Measurements from ENCODE around the gene ZC3H18. TPM values are rescaled to one million over a fixed set of nuclear protein-coding genes. Genes with fewer than 3 reads are reported as not detected.
"Not testable (repeated sequence)": the region's sequence is repeated elsewhere in the genome, so short reads cannot be mapped to it uniquely, and the experiment has no call there.

Gene ZC3H18
- polyA plus RNA-seq, 1 donor = 34.0 TPM

DNA sequence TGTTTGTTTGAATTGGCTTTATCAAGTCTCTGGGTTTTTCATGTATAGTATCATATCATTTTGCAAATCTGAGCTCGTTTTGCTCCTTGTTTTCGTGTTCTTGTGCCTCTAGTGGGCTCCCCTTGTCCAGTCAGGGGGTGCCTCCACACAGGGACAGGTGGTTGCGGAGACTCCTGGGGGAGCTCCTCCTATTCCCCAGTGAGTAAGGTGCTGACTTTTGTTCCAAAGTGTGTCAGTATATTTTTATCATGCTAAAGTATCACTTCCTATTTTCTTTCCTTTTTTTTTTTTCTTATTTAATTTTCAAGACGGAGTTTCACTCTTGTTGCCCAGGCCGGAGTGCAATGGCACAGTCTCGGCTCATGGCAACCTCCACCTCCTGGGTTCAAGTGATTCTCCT, 37.9 kb downstream of the ZC3H18 start:
- DNase-seq = no peak

DNA sequence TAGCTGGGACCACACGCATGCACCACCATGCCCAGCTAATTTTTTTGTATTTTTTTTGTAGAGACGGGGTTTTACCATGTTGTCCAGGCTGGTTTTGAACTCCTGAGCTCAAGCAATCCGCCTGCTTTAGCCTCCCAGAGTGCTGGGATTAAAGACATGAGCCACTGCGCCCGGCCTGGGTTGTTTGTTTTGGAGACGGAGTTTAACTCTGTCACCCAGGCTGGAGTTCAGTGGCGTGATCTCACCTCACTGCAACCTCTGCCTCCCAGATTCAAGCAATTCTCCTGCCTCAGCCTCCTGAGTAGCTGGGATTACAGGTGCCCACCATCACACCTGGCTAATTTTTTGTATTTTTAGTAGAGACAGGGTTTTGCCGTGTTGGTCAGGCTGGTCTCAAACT, 39.2 kb downstream of the ZC3H18 start:
- DNase-seq = not testable (repeated sequence)

DNA sequence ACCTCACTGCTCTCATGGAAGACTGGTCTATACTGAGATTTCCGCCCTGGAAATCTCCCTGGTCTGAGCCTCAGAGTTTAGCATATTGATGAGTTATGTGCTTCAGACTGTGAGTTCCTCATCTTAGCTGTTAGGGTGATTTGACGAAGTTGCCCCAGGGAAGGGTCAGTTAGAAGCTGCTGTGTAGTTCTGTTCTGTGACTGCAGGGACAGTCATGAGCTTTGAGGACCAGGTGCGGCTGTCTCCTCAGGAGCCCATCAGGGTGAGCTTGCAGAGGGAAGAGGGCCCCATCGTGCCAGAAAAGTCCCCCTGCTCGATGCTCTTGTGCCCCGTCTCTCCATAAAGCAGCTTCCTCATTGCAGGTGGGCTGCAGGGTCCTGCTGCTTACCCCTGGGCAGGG, 39.9 kb downstream of the ZC3H18 start:
- no peak for DNase-seq

DNA sequence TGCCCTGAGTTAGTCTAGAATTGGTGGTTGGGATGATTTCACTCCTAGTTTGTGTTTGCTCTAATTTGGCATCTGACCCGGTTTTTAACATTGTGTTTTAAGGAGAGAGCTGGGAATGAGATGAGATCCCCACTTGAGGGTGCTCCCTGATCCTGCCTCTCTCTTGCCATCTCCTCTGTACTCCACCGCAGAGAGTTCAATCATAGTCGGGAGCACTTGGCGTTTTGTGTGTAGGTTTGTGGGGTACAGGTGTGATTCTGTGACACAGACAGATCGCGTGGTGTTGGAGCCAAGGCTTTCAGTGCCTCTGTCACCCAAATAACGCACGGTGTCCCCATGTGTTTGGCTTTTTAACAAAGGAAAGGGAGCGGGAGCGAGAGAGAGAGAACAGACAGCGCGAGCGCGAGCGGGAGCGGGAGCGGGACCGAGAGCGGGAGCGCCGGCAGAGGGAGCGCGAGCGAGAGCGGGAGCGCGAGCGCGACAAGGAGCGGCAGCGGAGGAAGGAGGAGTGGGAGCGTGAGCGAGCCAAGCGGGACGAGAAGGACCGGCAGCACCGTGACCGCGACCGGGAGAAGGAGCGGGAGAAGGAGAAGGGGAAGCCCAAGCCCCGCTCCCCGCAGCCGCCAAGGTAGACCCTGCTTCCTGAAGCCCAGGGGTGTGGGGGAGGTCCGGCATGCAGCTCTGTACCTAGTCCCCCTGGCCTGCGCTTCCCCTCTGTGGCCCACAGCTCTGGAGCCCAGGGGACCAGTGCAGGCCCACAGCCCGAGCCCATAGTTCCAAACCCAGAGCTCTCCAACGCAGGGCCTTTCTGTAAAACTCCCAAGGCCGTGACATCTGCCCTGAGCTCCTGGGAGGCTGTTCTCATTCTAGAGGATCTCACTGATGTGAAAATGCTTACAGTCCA, 41.0 kb downstream of the ZC3H18 start:
- DNase-seq = no peak

DNA sequence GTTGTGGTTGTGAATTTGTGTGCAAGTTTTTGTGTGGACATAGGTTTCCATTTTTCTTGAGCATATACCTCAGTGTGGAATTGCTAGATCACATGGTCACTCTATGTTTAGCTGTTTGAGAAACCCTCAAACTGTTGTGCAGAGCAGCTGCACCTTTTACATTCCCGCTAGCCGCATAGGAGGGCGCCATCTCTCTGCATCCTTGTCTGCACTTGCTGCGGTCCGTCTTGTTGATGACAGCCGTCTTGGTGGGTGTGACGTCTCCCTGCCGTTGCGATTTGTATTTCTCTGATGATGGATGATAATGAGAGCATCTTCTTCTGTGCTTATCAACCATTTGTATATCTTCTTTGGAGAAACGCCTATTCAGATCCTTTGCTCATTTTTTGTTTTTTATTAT, 43.1 kb downstream of the ZC3H18 start:
- DNase-seq = no peak

DNA sequence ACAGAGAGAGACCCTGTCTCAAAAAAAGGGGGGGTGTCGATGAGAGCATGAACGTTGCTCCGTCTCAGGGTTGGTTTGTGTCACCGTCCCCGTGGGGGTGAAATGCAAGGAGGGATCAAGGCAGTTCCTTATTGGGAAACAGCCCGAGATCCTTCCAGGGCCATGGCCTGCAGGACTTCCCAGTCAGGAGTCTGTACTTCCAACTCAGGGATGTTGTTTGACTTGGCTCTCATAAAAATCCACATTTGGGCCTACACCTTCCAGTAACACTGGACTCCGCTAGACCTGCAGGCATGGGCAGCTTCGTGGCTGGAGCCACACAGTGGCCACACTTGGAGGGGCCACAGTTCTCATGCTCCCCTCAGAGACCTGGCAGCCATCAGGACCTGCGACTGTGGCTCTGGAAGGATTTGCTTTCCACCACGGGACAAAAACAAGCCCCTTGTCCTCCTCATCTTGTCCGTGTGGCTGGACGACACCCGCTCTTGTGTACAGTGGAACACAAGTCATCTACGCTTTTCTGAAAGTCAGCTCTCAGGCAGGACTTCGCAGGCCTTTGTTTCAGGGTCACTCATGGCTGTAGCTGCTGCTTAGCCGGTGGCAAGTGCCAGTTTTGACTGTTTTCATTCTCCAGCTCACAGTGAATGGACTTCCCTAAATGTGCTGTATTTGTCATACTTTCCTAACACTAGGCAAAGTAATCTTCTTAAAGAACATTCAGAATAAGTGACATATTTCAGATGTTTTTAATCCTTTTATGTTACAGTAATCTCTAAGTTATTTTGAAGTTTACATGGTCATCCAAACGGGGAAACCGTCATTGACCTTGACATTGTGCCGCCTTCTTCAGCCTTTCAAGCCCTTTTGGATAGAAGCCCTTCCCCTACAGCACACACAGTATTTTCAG, 44.0 kb downstream of the ZC3H18 start:
- no peak for DNase-seq

DNA sequence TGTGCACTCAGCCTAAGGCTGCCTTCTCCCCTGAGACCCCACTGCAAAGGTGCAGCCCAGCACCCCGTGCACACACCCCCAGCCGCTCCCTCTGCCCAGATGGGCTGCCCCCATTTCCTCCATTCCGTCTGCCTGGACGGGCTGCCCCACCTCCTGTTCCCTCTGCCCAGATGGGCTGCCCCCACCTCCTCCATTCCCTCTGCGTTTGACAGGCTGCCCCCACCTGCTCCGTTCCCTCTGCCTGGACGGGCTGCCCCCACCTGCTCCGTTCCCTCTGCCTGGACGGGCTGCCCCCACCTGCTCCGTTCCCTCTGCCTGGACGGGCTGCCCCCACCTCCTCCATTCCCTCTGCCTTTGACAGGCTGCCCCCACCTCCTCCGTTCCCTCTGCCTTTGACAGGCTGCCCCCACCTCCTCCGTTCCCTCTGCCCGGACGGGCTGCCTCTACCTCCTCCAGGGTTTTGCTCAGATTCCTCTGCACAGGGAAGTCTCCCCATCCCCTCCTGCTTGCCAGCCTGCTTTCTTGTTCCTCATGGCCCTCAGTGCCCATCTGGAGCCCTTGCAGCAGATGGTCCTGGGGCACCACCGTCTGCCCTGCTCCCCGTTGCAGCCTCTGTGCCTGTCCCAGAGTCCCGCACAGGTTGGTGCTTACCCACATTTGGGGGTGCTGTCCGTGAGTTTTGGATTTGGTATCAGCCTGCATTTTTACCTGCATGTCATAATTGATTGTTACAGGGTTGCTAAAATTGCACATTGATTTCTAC, 44.8 kb downstream of the ZC3H18 start:
- DNase-seq = no peak

DNA sequence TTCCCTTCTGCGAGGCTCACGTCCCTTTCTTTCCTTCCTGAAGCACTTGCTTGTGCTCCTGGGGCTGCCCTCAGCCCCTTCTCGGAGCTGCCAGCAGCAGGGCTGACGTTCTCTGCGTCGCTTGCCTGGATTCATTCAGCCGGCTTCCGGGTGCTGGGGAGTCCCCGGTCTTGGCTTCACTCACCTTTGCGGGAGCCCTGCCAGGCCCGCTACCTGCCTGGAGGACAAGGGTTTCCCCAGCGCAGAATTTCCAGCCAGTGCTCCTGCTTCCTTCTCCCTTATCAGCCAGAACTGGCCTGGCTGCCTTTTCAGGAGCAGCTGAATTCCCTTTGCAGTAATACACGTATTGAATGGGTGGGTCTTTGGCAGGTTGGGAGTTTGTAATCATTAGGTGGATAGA, 46.1 kb downstream of the ZC3H18 start:
- no peak for DNase-seq

DNA sequence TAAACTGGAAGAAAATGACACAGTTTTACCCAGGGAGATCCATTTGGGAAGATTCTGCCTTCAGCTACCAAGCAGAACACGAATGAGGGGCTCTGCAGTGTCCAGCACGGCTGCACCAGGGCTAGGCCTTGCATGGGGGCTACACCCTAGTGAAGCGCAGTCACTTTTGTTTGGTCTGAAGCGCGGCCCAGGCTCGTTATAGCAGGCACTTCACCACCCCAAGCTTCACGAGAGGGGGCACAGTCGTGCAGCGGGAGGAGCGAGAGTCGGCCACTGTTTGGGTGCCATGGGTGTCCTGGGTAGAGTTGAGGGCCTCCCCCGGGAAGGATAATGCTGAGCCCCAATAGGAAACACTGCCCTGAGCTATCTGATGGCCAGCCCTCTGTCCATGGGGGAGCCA, 46.5 kb downstream of the ZC3H18 start:
- DNase-seq = no peak

DNA sequence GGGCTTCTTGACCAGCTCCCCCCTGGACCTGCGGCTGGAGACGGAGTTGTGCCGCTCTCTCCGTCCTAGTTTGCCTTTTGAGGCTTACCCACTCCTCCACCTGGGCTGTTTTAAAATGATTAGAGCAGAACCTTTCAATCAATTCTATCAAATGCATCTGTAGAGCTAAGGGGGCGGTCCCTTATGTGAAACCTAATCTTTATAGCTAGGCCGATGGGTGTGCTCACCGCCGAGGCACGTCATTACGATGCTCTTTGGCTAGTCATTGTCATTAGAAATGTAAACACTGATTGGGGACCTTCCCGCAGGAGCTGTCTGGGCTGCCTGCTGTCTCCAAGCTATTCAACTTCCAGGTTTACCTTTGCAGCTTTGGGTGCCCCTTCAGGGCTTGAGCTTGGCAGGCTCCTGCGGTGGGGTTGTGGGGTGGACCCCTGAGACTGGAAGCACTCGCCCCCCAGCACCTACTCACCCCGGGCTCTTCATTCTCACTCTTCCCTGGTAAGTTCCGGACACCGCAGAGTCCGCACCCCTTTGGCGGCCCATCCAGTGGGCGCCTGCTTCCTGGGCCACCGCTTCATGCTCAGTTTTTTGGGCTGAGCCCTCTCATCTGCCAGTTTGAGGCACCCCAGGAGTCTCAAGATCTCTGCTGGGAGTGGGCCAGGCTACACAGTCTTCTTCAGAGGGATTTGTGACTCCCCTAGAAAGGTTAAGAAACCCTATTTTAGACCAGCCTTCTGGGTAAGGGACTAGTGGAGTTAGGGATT, 47.2 kb downstream of the ZC3H18 start:
- DNase-seq = no peak

DNA sequence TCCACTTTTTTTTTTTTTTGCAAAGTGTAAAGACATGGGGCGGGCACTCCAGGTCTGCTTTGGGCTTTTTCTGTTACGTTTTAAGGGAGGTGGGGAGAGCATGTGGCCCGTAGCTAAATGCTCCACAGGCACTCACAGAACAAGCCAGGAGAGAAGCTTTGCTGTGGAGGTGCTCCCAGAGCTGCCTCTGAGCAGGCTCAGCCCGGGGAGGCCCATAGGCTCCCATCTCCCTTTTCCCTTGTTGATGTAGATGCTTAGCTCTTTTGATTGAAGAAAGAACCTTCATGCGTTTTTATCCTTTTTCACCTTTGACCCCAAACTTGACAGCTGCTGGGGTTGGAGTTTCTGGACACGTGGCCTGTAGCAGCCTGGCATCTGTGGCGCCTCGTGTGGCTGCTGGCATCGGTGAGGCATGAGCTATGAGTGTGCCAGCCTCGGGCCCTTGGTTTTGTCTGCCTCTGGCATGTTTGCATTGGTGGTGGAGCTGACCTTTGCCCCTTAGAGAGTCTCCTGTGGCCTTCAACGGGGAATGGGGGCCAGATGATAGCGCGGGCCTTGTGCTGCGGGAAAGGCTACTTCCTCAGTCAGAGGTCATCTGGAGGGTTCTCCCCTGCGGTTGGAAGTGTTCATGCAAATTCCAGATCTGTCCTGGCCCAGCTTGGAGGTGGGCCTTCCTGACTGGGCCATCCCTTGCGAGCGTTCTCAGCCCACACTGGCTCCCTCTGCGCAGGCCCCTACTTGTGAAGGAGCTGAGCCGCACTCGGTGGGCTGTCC, 48.2 kb downstream of the ZC3H18 start:
- no peak for DNase-seq

DNA sequence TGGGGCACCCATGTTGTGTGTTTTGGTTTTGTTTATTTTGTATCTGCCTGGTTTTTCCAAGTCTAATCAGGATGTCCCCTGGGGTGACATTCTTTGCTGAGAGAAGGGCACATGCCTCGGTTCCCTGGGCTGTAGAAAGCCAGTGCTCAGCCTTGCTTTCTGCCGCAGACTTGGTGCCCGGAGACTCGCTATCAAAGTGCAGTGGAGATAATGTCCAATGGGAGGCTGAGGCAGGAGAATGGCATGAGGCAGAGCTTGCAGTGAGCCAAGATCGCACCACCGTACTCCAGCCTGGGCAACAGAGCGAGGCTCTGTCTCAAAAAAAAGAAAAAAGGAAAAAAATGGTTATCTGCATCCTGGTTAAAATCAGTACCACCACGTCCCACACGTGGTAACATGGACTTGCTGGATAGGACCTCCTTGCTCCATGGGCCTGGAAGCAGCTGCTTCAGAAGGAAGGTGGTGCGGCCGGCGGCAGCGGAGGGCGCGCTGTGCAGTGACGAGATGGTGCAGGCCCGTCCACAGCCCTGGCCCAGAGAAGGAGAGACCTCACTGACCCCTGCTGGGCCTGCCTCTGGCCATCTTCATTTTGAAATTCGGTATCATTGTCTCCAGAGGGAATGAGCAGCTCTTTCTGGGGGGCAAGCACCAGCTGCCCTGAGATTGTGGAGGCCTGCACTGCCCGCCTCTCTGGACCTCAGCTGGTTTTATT, 48.9 kb downstream of the ZC3H18 start:
- no peak for DNase-seq

DNA sequence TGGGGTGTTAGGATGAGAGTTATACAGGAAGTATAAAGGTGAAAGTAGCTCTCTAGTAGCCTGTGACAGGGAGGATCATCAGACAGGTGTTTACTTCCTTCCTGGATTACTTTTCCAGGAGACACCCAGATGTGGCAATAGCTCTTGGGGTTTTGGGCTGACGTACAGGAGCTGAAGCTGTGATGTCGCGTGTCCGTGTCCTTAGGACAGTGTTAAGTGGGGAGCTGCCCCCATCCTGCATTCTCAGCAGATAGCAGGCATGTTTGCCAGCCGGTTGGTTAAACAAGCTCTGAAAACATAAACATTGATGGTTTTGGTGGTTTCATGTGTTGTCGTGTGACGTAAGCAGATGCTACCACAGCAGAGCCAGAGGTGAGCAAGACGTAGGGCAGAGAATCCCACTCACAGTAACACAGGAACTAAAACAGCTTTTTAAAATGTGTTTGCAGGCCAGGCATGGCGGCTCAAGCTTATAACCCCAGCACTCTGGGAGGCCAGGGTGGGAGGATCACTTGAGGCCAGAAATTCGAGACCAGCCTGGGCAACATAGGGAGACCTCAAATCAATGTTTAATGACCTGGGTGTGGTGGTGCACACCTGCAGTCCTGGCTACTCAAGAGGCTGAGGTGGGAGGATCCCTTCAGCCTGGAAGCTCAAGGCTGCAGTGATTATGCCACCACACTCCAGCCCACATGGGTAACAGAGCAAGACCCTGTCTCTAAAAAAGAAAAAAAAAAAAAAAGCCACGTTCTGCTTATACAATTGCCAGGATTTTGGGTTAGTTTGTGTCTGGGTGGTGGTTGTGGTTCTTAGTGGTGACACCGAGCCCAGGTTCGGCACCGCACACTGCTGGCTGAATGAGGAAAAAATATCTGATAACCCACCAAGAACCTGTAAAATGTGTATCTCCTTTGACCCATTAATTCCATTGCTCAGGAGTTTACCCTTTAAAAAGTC, 49.9 kb downstream of the ZC3H18 start:
- DNase-seq = no peak

DNA sequence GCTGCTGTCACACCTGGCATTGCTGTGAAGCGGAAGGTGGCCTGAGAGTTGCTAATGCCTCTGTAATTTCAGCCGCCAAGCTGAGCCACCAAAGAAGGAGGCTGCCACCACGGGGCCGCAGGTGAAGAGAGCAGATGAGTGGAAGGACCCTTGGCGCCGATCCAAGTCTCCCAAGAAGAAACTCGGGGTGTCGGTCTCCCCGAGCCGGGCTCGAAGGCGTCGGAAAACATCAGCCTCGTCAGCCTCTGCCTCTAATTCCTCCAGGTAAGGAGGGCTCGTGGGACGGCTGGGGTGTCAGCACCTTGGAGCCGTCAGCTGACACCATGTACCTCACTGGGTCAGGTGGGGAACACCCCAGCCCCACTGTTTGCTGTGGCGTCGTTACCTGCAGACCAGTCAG, 51.9 kb downstream of the ZC3H18 start:
- DNase-seq = no peak

DNA sequence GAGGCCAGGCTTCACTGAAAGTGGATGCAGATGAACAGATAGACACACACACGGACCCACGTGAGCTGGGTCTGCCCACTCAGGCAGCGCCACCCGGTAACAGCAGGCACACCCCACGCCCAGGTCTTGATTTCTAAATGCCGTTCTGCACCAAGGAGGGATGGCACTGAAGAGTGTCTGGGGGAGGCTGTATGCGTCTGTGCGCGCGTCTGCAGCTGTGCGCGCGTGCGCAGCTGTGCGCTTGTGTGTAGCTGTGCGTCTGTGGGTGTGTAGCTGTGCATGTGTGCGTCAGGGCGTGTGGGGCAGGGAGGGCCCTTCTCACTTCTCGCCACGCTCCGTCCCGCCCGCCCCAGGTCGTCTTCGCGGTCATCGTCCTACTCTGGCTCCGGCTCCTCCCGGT, 52.7 kb downstream of the ZC3H18 start:
- DNase-seq = no peak

DNA sequence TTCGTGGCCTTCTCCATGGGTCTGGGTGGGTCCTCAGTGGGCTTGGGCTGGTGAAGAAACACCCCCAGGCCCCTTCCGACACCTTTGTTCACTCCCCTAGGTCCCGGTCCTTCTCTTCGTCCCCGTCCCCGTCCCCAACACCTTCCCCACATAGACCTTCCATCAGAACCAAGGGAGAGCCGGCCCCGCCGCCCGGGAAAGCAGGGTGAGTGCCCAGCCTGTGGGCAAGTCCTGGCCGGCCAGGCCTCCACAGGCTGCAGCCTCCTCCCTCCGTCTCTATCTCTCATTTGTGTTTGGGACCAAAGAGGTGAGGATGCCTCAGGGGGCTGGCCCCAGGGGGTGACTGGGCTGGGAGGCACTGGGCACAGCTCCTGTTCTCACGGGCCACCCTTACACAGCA, 53.7 kb downstream of the ZC3H18 start:
- DNase-seq = no peak

DNA sequence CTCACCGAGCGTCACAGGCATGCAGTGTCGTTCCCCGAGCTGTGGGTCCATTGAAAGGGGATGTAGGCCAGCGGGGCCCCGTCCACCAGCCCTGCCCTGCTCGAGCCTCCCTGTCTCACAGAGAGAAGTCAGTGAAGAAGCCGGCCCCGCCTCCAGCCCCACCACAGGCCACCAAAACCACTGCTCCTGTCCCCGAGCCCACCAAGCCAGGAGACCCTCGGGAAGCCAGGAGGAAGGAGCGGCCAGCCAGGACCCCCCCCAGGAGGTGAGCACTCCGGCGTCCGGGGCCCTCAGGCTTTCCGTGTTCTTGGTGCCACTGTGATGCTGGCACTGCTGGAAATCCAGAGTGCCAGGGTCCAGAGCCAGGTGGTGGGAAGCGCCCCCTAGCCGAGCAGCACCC, 54.3 kb downstream of the ZC3H18 start:
- no peak for DNase-seq

DNA sequence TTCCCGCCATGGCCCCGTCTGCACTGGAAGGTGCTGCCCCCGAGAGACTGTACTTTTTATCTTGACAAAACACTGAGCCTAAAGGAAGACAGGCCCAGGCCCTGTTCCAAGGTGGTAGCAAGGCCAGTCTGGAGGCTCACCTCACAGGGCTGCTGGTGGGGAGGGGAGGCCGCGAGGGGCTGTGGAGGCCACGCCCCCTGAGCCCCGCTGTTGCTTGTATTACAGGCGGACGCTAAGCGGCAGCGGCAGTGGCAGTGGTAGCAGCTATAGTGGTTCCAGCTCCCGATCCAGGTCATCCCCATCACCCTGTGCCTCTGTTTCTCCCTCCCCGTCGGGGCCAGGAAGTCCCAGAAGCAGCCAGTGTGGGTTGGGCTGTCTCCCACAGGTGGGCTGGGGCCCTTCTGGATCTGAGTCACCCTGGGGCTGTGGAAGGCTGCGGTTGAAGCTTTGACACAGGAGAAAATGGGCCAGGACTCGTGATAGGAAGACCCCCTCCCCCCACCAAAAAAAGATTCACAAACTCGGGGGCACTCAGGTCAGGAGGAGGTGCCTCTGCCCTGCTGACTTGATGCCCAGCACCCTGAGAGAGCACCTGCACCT, 54.9 kb downstream of the ZC3H18 start:
- no peak for DNase-seq

DNA sequence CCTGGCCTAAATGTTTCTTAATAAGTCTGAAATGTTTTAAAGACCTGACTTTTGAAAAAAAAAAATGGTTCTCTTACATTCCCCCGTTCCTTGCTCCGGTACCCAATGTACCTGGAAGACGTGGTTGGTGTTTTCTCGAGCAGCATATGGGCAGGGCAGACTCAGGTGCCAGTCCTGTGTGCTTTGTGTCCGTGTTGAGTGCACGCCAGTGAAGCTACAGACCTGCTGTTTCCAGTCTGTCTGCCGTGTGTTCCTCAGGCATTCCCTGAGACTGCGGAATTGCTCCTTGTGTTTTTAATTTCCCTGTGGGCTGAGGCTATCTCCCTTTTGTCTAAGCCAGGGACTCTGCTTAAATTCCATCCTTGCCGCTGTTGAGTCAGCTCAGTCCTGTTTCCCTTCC, 56.4 kb downstream of the ZC3H18 start:
- DNase-seq = no peak
